ENCODE data around the gene PADI4. TPM values are rescaled to one million over a fixed set of nuclear protein-coding genes. Genes with fewer than 3 reads are reported as not detected.

Gene PADI4
- total RNA-seq, 4 donors from 2014 or later, result 0.56 to 16.1 (median 2.2) TPM

DNA sequence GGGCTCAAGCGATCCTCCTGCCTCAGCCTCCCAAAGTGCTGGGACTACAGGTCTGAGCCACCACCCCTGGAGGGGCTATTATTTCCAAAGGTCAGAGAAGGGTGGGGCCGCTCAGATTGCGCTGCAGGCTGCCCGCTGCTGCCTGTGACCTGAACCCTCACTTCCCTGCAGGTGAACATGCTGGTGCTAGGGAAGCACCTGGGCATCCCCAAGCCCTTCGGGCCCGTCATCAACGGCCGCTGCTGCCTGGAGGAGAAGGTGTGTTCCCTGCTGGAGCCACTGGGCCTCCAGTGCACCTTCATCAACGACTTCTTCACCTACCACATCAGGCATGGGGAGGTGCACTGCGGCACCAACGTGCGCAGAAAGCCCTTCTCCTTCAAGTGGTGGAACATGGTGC, 55.4 kb downstream of the PADI4 start:
- ATAC-seq (ENCODE audit: low FRiP score) (no peak), DNase-seq (ENCODE audit: low spot score) (no peak)
- TF ChIP-seq, protein P1, sequence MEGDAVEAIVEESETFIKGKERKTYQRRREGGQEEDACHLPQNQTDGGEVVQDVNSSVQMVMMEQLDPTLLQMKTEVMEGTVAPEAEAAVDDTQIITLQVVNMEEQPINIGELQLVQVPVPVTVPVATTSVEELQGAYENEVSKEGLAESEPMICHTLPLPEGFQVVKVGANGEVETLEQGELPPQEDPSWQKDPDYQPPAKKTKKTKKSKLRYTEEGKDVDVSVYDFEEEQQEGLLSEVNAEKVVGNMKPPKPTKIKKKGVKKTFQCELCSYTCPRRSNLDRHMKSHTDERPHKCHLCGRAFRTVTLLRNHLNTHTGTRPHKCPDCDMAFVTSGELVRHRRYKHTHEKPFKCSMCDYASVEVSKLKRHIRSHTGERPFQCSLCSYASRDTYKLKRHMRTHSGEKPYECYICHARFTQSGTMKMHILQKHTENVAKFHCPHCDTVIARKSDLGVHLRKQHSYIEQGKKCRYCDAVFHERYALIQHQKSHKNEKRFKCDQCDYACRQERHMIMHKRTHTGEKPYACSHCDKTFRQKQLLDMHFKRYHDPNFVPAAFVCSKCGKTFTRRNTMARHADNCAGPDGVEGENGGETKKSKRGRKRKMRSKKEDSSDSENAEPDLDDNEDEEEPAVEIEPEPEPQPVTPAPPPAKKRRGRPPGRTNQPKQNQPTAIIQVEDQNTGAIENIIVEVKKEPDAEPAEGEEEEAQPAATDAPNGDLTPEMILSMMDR (IDR thresholded peaks at IDR 0.05), result no peak

DNA sequence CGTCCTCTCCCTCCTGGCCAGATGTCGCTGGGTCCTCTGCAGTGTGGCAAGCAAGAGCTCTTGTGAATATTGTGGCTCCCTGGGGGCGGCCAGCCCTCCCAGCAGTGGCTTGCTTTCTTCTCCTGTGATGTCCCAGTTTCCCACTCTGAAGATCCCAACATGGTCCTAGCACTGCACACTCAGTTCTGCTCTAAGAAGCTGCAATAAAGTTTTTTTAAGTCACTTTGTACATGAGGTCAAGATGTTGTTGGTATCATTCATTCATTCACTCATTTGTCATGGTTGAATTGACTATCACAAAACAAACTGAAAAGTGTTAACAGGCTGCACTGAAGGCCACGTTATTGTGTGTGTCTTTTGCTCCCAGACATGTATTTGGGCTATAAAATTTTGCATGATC, 55.8 kb downstream of the PADI4 start:
- DNase-seq (ENCODE audit: low spot score), result no peak
- TF ChIP-seq, protein P1 (IDR thresholded peaks at IDR 0.05), result no peak
- no peak for ATAC-seq (ENCODE audit: low FRiP score)

DNA sequence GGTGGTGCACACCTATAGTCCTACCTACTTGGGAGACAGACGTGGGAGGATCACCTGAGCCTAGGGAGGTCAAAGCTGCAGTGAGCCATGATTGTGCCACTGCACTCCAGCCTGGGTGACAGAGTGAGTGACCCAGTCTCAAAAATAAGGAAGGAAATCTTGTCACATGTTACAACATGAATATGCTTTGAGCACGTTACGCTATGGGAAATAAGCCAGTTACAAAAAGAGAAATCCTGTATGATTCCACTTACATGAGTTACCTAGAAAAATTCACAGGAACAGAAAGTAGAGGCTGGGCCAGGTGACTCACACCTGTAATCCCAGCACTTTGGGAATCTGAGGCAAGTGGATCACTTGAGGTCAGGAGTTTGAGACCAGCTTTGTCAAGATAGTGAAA, 57.3 kb downstream of the PADI4 start:
- ATAC-seq (ENCODE audit: low FRiP score), result no peak
- no peak for DNase-seq (ENCODE audit: low spot score)
- TF ChIP-seq, protein P1 (IDR thresholded peaks at IDR 0.05), result no peak

DNA sequence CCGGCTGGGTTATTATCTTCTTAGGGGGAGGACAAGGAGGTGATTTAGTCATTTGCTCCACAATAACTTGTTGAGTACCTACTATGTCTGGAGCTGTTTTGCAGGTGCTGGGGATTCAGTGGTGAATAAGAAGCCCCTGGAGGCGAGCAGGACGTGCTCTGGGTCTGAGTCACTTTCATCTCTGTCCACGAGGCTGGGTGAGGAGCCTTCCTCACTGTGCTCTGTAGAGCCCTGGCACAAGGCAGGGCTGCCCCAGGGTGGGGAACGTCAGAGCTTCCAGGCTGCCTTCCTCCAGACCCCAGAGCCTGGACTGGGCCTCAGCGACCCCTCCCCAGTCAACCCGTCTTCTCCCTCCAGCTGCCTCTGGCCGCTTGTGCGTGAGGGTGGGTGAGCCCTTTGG, 61.5 kb downstream of the PADI4 start:
- no peak for ATAC-seq (ENCODE audit: low FRiP score)
- no peak for DNase-seq (ENCODE audit: low spot score)

DNA sequence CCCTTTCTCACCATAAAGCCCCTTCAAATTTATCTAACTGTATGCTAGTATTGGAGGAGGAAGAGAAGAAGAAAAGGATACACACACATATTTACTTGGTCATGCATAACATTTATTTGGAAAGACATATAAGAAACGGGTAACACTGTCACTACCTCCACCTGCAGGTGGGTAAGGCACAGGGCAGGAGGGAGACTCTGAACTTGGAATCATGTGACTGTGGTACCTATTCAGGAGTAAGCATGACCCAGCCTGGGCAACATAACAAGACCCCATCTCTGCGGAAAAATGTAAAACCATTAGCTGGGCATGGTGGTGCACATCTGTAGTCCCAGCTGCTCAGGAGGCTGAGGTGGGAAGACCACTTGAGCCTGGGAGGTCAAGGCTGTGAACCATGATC, 62.6 kb downstream of the PADI4 start:
- TF ChIP-seq, protein P1 (IDR thresholded peaks at IDR 0.05), result no peak
- no peak for ATAC-seq (ENCODE audit: low FRiP score)
- no peak for DNase-seq (ENCODE audit: low spot score)

More for the DNA sequence above, 61.5 kb downstream of the PADI4 start:
- TF ChIP-seq, protein P1 (IDR thresholded peaks at IDR 0.05), result no peak

DNA sequence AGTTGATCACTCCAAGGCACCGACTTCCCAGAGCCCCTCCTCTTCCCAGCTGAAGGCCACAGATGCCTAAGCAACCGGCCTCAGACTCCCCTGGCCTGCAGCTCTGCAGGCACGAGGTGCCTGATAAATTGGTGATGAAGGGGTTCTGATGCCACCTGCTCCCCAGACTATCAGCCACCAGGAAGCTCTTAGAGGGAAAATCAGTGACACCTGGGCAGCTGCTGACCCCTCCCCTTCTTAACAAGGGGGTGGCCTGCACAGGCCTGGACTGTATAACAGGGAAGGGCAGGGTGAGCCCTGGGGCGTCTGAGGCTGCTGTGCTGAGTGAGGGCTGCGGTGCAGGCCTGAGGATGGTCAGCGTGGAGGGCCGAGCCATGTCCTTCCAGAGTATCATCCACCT, 63.9 kb downstream of the PADI4 start, which contains the start of gene PADI6:
Gene PADI6, plus strand, starts transcription at position 301 of the 400 bp plus-strand sequence. Its CDS starts 50 bp downstream, at position 351.
- DNase-seq (ENCODE audit: low spot score) (no peak), ATAC-seq (ENCODE audit: low FRiP score) (no peak)
- TF ChIP-seq, protein P1 (IDR thresholded peaks at IDR 0.05), result no peak

DNA sequence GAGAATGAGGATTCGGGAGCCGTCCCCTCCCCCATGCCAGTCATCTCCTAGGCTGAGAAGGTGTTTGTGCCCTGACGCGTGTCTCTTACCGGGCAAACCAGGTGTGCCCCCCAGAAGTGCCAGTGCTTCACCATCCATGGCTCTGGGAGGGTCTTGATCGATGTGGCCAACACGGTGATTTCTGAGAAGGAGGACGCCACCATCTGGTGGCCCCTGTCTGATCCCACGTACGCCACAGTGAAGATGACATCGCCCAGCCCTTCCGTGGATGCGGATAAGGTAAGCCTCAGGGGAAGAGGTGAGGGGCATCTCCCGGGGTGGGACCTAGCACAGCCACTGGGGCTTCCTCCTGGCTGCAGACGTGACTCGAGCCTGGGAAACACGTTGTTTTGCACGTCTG, 65.0 kb downstream of the PADI4 start:
- ATAC-seq (ENCODE audit: low FRiP score), result no peak
- DNase-seq (ENCODE audit: low spot score), result no peak
- TF ChIP-seq, protein P1 (IDR thresholded peaks at IDR 0.05), result no peak
